Stimulated activated CD4-positive, alpha-beta T cell treated with anti-CD3 and anti-CD28 coated beads, Interleukin-1b, Interleukin-23, amount 100 ng/mL, for 4 hours (primary cell): ENCODE measurements around the gene BACH2.
"Not testable (repeated sequence)": the region's sequence is repeated elsewhere in the genome, so short reads cannot be mapped to it uniquely, and the experiment has no call there.

ENCODE experiments used
- DNase-seq, 2 donors: peaks; one replicate each; pipeline ENCODE4 v3.0.0-alpha.2; 2020; ENCODE audit warnings: low read depth in 2 of 2

BACH2 gene

DNA sequence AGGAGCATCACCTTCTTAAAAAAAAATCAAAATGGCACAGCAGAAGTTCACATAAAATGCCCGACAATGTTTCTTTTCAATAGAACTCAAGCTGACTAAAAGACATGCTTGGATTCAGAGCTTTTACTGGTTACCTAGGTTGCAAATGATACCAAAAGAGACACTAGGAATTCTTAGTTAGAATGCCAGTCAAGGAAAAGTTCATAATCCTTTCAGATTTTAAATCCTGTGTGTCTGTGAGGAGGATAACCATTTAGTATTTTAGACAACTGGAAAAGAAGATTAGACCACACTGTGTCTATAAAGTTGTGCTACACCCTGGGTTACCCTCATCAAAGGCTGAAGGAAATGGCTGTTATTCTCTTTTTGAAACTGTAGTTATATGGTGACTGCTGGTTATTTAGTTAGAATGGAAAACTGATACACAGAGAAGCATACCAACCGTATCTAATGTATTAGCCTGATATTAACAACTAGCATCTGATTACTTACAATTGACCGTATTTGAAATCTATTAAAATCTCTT is 262.8 kb downstream of the BACH2 start:
- no peak for DNase-seq

DNA sequence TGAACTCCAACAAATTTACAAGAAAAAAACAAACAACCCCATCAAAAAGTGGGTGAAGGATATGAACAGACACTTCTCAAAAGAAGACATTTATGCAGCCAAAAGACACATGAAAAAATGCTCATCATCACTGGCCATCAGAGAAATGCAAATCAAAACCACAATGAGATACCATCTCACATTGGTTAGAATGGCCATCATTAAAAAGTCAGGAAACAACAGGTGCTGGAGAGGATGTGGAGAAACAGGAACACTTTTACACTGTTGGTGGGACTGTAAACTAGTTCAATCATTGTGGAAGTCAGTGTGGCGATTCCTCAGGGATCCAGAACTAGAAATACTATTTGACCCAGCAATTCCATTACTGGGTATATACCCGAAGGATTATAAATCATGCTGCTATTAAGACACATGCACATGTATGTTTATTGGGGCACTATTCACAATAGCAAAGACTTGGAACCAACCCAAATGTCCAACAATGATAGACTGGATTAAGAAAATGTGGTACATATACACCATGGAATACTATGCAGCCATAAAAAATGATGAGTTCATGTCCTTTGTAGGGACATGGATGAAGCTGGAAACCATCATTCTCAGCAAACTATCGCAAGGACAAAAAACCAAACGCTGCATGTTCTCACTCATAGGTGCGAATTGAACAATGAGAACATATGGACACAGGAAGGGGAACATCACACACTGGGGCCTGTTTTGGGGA is 264.0 kb downstream of the BACH2 start:
- DNase-seq, result not testable (repeated sequence)

DNA sequence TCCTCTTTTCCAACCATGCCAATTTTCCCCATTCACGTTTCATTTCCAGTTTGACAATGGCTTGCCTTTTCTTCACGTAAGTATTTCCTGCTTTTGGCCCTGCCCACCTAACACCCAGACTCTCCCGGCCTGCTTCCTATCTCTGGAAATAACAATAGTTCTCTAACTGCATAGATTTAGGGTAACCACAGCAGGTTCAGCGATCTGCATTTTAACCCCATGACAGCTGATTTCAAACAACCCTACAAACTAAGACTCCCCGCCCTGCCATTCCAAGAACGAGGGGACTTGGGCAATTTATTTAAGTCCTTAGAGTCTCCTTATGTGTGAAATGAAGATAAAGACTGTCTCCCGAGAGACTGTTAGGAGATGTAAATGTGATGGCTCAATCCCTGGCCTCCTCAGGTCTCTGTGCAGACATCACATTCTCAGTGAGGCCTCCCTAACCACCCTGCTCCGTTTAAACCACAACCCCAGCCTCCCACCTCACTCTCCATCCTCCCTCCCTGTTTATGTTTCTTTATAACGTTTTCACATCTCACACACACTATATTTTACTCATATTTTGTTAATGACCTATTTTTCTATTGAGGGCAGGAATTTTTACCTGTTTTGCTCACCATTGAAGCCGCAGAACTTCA is 267.5 kb downstream of the BACH2 start:
- no peak for DNase-seq

DNA sequence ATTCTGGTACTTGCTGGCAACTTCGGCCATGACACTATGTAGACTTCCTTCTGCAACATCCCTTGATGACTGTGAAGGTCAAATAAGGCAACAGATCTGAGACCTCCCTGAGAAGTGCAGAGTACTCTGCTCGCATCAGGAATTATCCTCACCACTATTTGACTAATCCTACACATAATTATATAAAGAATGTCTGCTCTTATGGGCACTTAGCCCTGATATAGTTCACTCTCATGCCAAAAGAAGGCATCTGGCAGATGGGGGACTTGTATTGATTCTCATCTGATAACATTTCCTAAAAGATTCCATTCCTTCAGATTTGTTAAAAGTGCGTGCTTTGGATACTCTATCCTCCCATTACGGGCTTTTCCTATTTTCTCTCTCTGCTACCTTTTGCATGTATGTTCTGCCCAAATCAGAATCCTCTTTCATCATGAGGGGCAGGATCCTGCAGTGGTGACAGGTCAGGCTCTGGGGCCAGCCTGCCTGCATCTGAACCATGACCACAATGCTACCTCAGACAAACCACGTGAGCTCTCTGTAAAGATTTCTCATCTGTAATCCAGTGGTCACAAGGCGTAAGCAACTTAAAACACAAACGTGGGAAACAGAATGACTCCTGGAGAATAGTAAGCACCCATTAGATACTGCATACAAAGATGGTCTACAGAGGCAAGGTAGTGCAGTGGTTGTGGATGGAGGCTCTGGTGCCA is 268.4 kb downstream of the BACH2 start:
- DNase-seq, result no peak

DNA sequence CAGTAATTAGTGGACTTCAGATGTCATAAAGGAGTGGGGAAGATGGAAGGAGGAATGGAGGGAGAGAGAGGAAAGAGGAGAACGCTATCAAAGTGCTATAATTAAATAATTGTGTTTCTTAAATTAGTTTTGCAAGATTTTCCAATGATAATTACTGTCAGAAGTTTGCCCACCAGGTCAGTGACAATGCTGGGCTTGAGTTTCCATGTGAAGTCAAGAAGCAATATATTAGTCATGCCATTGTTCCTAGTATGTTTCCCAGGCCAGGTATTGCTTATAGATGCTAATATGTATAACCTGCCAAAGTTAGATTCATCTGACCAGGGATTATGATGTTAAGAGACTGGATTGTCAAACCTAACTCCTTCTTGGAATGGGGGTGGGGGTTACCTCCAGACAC is 270.4 kb downstream of the BACH2 start:
- DNase-seq, result no peak

DNA sequence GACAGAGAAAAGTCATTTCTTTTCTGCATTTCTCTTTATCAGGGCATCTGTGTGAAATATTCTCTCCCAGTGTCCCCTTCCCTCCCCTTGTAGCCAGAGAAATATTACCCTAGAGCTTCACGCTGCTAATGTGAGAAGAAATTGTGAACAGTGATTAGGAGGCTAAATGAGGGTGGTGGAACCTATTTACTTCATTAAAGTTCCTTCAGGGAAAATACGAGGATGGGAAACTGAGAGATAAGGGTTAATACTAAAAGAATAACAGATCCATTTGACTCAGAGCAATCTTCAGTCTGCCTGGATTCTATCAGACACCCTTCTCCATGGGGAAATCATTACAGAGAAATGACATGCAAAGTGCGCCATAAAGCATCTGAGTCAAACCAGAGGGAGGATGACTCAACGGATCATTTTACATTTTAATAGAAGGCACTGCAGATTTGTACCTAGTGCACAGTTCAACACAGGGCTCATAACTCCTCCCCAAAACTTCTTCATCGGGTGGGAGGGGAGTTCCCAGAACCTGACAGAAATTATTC is 271.1 kb downstream of the BACH2 start:
- peak; percentile 9 to 31 for DNase-seq

DNA sequence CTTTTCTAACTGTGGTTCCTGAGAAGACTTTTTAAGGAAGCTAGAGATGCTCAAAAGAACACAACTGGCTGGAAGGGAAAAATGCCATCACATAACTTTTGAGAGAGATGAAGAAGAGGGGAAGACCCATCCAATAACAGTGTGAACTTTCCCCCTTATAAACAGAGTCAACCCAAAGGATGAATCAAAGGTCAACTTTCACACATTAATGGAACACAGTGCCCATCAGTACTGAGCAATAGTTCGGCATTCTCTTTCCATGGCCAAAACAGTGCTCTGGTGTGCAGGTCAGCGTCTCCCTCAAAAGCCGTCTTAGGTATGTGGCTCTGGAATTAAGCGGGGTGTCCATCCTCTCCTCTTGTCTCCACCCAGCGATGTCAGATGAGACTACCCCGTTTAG is 272.0 kb downstream of the BACH2 start:
- no peak for DNase-seq

DNA sequence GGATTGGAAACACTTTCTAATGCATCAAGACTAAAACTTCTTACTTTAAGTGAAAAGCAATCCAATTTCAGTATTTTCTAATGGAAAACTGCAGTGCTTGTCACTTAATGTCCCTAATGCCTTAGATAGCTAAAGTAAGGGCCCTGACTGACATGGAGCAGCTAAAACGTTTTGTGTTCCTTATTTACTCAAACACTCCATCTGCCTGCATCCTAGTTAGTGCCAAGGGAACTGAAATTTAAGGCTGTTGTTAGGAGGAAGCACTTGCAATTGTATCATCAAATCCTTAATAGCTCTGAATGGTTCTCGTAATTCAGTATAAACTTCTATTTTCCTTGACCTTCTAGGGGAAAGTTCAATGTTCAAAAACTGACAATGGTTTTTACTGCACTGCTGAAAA is 274.9 kb downstream of the BACH2 start:
- DNase-seq, result no peak

DNA sequence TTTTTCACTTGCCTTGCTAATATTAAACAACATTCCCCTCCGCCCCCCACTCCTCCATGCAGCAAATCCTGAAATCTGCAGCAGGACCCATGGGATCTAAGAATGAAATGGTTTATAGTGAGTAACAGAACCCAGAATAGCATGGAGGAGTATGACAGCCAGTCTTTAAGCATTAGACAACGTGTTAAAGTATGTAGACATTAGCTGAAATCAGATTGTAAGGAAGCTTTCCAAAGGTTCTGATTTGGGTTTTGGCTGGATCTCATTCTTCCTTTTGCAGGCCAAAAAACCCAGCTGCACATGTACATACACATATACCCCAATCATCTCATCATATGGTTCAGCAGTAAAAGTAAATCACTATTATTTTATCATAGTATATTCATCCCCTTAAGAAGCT is 275.9 kb downstream of the BACH2 start:
- no peak for DNase-seq

DNA sequence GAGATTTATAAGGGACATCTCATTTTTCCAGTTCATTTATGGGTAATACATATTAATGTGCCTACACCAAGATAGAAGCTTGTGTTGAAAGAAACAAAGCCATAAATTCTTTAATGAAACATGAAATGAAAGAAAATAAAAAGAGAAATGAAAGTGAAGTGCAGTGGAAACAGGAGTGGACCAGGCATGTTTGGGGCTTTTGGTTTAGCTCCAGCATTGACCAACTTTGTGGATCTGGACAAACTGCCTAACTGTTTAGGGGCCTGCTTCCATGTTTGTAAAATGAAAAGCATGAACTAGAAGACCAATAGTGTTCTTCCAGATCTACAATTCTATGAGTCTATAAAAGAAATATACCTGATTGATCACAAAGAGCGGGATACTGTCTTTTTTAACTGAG is 277.4 kb downstream of the BACH2 start:
- DNase-seq, result no peak

DNA sequence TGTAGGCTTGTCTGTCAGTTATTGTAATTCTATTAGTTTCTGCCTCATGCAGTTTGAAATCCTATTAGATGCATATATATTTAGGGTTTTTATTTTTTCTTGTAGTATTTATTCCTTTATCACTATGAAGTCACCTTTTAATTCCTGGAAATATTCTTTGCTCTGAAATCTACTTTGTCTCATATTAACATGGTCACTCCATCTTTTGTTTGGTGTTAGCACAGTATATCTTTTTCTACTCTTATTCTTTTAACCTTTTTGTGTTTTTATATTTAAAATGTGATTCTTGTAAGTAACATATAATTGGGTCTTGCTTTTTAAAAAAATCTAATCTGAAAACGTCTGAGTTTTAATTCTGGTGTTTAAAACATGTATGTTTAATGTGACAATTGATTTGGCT is 280.8 kb downstream of the BACH2 start:
- DNase-seq, result no peak

DNA sequence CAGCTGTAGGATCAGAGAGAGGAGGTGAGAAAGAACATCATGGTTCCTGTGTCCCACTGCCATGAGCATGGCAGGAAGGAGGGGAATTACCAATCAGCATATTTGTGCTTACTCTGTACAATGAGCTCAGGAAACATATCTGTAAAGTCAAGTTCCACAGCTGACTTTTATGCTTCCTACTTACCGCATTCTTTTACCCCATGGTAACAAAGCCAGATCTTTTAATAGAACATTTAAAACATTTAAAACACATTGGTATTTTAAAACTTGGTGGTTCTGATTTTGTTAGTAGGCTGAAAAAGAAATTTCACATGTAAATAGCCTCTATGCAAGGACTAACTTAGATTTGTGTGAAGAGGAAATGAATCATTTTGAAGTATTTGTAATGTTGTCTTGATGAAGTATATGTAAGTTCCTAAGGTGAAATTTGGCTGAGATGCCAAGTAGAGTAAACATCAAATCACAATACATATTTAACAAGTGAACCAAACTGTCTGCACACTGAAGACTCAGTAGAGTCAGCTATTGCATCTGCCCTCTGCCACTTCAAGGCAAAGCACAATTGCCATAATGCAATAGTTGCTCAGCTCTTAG is 287.6 kb downstream of the BACH2 start:
- DNase-seq, result no peak

DNA sequence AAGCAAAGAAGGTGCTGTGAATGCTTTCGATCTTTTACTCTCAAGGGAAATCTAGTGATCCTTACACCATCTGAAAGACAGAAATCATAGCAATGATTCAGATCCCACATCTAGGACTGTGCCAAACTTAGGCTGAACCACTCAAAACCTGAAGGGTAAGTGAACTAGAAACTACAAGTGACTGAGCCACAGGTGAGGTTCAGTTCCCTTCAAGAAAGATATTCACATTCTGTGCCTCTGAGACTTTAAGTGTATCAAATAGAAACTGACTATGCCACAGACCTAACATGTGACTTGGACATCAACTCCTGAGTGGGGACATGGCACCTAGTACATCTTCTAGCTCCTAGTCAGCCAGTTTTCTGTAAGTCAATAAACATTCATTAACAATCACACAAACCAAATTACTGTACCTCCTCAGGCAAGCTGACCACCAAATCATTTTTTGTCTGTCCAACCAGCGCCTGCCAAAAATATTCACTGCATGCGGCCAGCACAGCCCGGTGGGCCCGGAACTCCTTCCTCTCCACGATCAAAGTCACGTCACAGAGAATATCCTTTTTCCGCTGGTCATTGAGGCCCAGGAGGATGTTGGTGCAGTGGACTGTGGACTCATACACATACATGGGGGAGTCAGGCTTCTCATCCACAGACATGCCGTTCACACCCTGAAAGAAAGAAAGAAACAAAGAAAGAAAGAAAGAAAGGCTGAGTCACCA is 288.3 kb downstream of the BACH2 start:
- no peak for DNase-seq

DNA sequence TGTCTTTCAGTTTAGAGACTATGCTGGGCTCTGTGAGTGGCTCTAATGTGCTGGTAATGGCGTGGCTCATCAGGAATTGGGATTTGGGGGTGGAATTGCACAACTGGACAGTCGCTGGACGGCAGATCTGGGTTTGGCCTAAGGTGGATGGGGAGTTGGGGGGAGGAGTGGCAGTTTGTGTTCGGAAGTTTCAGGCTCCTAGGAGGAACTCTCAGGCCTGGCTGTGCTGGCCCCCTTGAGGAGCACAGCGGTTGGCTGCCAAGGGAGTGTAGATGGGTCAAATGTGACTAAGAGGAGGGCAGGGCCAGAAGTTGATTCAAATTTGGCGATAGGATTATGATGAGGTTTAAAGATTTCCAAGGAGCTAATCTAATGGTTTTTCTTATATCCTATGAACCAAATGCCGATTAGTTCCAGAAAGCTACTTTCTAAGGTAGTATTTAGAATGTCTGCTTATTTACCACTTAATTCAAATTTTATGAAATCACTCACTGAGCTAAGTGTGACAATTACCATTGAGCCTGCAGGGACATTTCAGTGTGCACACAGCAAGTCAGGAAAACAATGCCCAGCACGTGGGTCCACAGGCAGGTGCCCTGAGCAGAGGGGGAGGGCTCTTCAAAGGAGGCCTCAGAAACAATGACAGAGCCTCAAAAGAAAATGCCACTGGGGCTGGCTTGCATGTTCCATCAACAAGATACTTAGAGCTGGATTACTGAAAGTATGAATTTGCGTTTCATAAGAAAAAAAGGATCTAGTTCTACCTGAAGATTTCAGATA is 291.4 kb downstream of the BACH2 start:
- no peak for DNase-seq

DNA sequence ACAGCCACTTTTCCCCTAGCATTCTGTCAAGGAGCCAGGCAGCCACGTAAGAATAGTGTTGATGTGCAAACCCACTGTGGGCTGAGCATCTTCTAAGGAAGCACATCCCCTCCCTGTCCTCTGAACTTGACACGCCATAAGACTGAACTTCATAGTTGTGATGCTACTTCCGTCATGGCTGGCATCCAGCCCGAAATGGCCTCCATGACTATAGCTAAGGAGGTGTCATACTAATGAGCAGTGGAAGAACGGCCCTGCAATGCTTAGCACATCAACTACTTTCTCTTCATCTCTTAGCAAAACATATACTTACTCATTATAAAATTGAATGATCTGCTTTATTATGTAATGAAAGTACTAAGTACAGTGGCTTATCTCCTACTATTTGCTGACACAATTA is 292.1 kb downstream of the BACH2 start:
- no peak for DNase-seq

DNA sequence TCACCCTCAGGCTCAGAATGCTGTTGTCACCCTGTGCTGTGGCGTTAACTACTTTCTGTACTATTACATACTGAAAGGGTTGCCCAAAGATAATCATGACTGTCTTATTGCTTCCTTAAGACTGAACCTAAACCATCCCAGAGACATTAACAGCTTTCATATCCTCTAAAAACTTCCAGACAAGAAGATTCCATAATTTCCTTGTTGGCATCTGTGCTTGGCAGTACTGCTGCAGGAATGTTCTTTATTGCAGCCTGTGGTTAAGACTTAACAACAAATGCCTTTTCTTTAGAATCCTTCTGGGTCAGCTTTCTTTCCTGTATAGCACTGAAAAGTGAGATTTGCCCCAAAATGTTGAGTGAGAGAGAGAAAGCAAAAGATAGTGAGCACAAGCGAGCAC is 292.7 kb downstream of the BACH2 start:
- no peak for DNase-seq

DNA sequence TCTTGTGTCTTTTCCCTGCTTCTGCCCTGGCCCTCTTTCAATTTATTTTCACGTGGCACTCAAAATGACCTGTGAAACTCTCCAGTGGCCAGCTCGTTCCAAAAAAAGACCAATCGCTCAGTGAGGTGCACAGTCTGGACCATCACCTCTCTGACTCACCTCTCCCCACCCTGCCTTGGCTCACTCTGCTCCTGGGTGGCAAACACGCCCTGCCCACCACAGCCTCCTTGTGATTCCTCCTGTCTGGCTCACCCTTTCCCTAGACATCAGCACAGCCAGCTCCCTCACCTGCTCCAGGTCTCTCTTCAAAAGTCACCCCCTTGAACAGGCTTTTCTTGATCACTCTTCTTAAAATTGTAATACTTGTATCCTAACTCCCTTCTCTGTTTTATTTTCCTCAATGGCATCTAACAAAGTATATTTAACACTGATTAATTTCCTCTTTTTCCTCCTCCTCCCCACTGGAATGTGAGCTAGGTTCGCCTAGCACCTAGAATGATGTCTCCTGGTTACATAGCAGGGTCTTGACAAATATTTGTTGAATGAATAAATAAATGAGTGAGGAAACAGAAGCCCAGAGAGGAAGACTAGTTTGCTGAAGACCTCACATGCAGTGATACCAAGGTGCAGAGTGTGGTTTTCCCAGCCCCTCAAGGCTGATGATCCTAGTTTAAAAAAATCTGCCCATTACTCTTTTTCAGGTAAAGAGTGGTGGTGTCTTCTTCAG is 293.4 kb downstream of the BACH2 start:
- no peak for DNase-seq

DNA sequence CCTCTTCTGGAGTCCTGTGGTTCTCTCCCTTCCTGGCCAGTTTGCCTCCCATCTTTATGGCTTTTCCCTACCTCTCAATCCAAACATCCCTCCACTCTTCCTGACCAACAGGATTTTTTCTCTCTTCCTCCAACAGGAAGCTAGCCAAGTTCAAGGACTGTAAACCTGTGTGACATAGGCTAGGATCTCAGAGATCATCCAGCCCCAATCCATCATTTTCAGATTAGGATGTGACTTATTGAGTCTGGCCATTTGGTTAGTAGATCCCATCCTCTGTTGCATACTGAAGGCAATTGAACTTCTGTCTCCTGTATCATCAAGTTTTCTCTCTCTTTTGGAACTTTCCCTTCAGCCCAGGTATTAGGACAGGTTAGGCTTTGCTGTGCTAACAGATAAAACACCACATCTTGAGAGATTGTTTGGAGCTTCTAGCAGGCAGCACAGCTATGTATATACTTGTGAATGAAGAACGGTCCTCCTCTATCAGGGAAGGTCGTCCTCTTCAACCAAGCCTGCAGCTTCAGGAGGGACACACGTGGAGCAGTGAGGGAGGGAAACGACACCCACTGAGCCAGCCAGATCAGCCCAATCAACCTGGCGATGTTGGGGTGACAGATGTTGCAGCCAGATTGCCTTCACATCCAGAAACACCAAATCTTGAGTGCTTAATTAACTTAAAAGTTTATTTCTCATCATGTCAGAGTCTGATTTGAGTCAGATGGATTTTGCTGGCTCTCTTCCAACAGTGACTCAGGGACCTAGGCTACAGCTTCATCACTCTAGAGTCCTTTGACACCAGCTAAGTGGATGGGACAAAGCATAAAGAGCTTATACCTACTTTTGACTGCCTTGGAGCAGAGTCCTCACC is 295.5 kb downstream of the BACH2 start:
- DNase-seq, result peak in 1 of 2 donors; percentile 22
